Stomach smooth muscle (tissue), 2 donors: ENCODE results near the gene FADS3.

Source experiments
- H3K27ac ChIP-seq: one replicate; pipeline ENCODE4 v1.7.0; 2013; ENCODE audit warnings: mild to moderate bottlenecking, low read length, inconsistent platforms
- H3K27me3 ChIP-seq, 2 donors: one replicate each; pipeline ENCODE4 v1.7.0; 2013; ENCODE audit warnings: low read length in 2 of 2; ENCODE audit not compliant: insufficient read depth in 2 of 2, control insufficient read depth in 1 of 2
- H3K36me3 ChIP-seq, 2 donors: one replicate each; pipeline ENCODE4 v1.7.0; 2013; ENCODE audit warnings: low read length in 2 of 2; ENCODE audit not compliant: control insufficient read depth in 2 of 2, insufficient read depth in 2 of 2
- H3K4me1 ChIP-seq: one replicate; pipeline ENCODE4 v1.7.0; 2013; ENCODE audit warnings: low read length; ENCODE audit not compliant: control insufficient read depth, insufficient read depth
- H3K4me3 ChIP-seq, 2 donors: one replicate each; pipeline ENCODE4 v1.7.0; 2013; ENCODE audit warnings: low read length in 2 of 2
- H3K9ac ChIP-seq, 2 donors: one replicate each; pipeline ENCODE4 v1.7.0; 2013; ENCODE audit warnings: low read length in 2 of 2, mild to moderate bottlenecking in 1 of 2
- H3K9me3 ChIP-seq, 2 donors: one replicate each; pipeline ENCODE4 v1.7.0; 2013; ENCODE audit warnings: low read length in 2 of 2; ENCODE audit not compliant: control insufficient read depth in 2 of 2
- donor health status: healthy.
- donor health status: Pancreatic carcinoma.

Gene FADS3

DNA sequence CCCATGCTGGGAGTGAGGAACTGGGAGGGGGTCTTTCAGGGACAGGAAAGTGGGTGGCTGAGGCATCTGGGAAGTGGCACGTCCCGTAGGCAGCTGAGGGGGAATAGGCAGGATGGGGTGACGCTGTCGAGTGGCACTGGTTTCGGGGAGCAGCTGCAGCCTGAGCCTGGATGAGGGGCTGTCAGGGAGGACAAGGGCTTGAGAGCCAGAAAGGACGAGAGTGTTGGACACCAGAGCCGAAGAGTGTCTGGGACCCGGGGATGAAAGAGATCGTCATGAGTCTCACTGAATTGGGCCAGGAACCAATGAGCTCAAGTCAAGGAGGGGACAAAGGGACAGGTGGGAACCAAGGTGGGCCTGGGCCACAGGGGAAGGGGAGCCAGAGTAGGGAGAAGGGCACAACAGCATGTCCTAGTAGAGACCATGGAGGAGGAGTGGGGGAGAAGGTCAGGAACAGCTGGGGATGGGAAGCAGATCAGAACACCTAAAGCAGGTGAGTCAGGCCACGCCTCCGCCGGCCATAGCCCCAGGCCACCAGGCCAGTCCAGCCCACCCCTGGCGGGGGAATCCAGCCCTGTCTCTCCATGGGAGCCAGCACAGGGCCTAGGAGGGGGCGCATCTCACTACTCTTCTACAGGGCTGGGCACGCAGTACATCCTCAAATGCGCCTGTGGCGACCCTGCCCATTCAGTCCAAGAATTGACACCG is 21.8 kb upstream of the FADS3 start:
- Histone ChIP-seq H3K27me3 (no peaks in the 10 kb centered on the region), H3K4me1 (peaks cover 37% of the 10 kb centered on the region), H3K4me3 (no peak overlapping the region), H3K9me3 (no peaks in the 10 kb centered on the region), H3K27ac (no peak overlapping the region), H3K36me3 (no peaks in the 10 kb centered on the region), H3K9ac (no peak overlapping the region)

DNA sequence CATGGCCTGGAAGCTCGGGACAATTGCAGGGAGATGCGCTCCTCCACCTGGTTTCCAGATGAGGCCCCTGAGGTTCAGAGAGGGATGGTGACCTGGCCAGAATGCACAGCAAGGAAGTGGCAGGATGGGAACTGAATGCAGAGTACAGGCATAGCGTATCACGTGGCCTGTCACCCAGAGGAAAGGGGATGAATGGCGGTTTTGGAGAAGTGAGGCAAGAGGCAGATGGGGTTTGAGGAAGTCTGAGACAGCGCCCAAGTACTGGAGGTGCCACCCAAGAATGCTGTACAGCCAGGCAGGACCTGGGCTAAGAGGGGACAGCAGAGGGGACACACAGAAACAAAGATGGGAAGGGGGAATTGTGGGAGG is 21.2 kb upstream of the FADS3 start:
- Histone ChIP-seq H3K27ac (no peak overlapping the region), H3K4me3 (no peak overlapping the region), H3K9me3 (no peaks in the 10 kb centered on the region), H3K9ac (no peak overlapping the region), H3K27me3 (no peaks in the 10 kb centered on the region), H3K4me1 (peaks cover 33% of the 10 kb centered on the region), H3K36me3 (no peaks in the 10 kb centered on the region)

DNA sequence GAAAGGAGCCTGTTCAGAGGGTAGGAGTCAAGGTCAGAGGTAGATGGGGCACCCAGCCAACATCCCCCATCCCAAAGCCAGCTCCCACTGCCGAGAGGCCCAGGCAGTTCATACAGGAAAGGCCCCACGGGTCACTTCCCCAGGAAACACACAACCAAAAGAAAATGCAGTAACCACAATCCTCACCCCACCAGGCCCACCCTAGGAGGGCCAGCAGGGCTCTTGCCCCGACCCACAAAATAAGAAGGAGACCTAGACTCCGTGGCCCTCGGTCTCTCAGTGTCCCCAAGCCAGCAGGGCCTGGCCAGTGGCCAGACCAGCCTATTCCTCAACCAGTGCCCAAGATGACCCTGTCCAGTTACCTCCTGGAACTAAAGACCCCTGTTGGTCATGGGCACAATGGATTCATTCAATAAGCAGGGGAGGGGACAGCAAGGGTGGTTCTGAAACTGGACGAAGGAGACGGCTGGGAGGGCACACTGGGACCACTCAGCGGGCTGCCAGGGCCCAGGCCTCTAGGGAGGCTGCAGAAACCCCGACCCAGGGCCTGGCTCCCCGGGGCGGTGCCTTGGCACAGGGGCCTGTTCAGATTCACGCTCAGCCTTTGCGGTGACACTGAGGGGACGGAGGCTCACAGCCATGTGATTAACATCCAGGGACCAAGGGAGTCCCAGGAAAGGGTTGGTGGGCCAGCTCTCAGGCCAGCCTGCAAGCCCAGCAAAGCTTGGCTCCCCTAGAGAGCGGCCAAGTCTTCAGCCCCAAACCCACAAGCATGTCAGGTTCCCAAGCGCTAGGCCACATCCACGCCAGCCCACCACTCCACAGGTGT is 20.6 kb upstream of the FADS3 start:
- peaks cover 0 to under 1% of the 10 kb centered on the region in 2 donors for H3K36me3 ChIP-seq
- H3K4me1 ChIP-seq: peaks cover 32% of the 10 kb centered on the region
- no peaks in the 10 kb centered on the region for H3K9me3 ChIP-seq
- H3K27ac ChIP-seq: peak overlapping the region; percentile 18
- no peaks in the 10 kb centered on the region for H3K27me3 ChIP-seq
- no peak overlapping the region for H3K9ac ChIP-seq
- no peak overlapping the region for H3K4me3 ChIP-seq

DNA sequence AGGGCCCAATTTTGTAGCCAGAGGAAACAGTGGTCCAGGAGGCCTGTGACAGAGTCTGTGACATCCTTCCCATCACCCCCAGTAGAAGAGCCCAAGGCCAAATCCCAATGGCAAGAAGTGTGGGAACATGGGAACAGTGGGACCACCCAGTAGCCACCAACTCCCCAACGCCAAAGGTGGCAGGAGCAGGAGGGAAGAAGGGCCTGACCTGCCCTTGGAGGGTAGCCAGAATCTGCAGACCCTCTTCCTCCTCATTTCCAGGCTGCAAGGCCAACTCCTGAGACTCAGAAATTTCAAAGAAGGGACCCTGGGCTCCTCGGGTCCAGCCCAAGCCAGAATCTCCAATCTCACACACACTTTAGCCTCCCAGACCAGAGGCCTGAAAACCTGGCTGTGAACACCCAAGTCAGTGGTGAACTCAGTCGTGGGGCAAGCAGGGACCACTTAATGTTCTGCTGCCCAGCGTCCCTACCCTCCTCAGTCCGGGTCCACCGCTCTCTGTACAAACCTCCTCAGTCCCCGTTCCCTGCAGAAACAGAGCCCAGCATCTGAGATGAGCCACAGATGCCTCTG is 19.9 kb upstream of the FADS3 start:
- H3K9ac ChIP-seq: no peak overlapping the region
- peaks cover 4 to 5% of the 10 kb centered on the region in 2 donors for H3K36me3 ChIP-seq
- peaks cover 32% of the 10 kb centered on the region for H3K4me1 ChIP-seq
- H3K4me3 ChIP-seq: no peak overlapping the region
- no peaks in the 10 kb centered on the region for H3K9me3 ChIP-seq
- H3K27me3 ChIP-seq: no peaks in the 10 kb centered on the region
- H3K27ac ChIP-seq: no peak overlapping the region

DNA sequence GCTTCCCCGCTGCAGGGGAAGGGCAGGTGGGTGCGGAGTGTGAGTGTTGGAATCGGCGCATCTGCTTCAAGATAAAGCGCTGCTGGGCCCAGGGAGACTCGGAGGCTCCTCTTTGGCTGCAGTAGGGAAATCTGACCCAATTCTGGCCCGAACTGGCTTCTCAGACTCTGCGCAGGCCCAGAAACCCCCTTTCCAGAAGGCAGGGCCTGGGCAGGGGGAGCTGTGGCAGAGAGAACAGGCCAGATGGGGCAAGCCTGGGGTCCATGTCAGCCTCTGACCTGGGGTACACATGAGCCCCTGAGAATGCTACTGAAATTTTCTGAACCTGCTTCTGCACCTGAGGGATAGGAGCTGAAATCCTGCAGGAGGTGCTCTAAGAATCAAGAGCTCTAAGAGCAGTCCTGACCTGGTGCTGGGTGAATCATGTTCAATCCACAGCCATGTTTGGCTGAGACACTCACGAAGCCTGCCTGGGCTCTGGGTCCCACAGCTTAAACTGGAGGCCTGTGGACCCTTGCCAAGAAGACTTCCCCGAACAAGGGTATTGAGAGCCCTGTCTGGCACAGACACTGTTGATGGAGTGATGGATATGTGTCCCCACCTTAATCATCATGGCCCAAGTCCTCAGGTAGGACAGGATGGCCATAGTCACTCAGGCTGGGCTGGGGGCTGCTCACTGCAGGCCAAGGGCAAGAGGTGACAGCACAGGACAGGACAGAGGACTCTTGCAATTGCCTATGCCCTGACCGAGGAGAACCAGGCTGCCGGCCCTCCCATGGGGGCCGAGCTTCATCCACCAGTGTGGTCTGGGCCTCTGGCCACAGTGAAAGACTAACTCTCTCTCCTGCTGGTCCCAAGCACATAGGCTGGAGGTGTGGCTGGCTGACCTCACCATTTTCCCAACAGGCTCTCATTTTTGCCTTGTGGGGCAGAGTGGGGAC is 19.1 kb upstream of the FADS3 start:
- H3K27ac ChIP-seq: no peak overlapping the region
- no peak overlapping the region for H3K9ac ChIP-seq
- no peak overlapping the region for H3K4me3 ChIP-seq
- H3K4me1 ChIP-seq: peaks cover 32% of the 10 kb centered on the region
- H3K27me3 ChIP-seq: no peaks in the 10 kb centered on the region
- H3K9me3 ChIP-seq: no peaks in the 10 kb centered on the region
- peaks cover 4 to 8% of the 10 kb centered on the region in 2 donors for H3K36me3 ChIP-seq

DNA sequence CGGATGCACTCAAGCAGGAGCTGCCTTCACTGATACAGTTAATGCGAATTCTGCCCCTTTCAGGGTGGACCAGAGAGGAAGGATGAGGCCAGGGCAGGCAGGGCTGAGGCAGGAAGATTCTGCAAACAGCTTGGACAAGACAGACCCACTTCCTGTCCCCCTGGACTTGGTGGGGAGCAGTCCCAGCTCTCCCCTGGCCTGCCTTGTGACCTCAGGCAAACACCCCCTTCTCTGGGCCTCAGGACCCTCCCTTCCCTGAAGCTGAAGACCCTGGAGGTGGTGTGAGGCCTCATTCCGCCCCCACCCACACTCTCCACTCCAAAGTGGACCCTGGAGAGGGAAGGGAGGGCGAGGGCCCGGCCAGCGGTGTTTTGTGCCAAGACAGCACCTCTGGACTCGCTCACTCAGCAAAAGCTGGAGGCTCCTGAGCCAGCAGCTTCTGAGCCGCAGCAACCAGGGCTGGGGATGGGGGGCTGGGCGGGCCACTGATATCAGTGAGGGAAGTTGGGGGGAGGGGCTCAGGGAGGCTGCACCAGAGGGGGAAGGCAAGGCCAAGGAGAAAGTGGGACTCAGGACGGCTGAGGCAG is 17.5 kb upstream of the FADS3 start:
- Histone ChIP-seq H3K4me3 (no peak overlapping the region), H3K9ac (no peak overlapping the region), H3K27ac (no peak overlapping the region), H3K36me3 (peaks cover 4 to 8% of the 10 kb centered on the region in 2 donors), H3K4me1 (peaks cover 28% of the 10 kb centered on the region), H3K9me3 (no peaks in the 10 kb centered on the region), H3K27me3 (no peaks in the 10 kb centered on the region)

DNA sequence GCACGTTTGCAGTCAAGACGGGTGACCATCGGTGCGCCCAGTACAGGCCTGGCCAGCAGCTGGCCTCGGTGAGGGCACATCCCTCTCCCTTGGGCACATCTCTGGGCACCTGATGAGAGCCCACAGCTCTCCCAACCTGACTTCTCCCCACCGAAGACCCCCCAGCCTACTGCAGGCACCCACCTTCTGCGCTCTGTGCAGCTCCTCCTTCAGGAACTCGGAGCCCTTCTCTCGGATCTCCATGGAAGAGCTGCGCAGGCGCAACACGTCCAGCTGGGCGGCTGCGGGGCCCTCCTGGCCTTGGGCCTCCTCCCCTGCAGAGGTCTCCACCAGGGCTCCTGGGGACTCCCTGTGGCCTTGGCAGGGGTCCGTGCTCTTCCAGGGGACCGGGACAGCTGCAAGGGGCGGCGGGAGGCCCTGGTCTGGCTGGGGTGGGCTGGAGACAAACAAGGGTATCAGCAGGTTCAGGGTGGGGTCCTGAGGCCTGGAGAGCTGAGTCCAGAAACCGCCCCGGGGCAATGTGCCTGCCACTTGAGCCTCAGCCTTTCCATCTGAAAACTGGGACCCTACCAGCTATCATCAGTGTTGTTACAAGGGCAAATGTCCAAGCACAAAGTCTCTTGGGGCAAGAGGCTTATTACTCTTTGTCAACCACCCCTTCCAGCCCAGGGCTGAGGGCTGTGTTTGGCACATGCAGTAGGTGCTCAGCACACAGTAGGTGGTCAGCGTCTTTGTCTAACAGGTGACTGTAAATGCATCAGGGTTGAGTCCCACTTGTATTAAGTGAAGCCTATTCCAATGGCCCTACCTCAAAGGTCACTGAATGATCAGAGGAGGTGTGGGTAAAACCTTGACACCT is 16.8 kb upstream of the FADS3 start:
- Histone ChIP-seq H3K4me1 (peaks cover 26% of the 10 kb centered on the region), H3K4me3 (no peak overlapping the region), H3K9ac (no peak overlapping the region), H3K27me3 (no peaks in the 10 kb centered on the region), H3K9me3 (no peaks in the 10 kb centered on the region), H3K27ac (no peak overlapping the region), H3K36me3 (peaks cover 4 to 8% of the 10 kb centered on the region in 2 donors)

DNA sequence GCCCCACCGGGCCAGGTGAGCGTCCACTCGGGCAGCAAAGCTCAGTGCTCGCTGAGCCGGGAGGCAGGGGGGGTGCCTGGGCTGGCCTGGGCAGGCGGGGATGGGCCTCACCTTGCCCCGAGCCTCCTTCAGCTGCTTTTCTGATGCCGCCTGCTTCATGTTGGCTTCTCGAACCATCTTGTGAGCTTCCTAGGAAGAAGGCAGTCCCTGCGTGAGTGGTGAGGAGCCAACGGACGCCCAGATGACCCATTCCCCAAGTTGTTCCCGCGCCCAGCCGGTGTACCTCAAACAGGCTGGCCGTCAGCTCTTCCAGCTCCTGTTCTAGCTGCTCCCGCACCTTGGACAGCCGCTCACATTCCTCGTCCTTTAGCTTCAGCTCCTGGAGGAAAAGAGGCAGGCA is 15.9 kb upstream of the FADS3 start:
- Histone ChIP-seq H3K4me1 (peaks cover 22% of the 10 kb centered on the region), H3K9me3 (no peaks in the 10 kb centered on the region), H3K4me3 (no peak overlapping the region), H3K27ac (no peak overlapping the region), H3K27me3 (no peaks in the 10 kb centered on the region), H3K36me3 (peaks cover 4 to 8% of the 10 kb centered on the region in 2 donors), H3K9ac (no peak overlapping the region)

DNA sequence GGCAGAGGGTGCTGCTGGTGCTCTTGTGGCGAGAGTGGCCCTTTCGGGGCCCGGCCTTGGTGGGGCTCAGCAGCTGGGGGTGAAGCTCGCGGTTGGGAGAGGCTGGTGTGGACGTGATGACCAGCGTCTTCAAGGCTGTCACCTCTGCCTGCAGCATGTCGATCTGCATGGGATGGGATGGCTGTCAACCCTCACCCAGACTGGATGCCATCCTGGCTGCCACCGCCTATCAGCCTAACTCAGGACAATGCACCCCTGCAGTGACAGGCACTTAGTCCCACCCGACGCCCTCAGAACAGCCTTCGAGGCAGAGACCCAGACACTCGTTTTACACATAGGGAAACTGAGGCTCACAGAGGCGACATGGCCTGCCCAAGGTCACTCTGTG is 15.2 kb upstream of the FADS3 start:
- Histone ChIP-seq H3K4me1 (peaks cover 16% of the 10 kb centered on the region), H3K27ac (no peak overlapping the region), H3K36me3 (peaks cover 4 to 8% of the 10 kb centered on the region in 2 donors), H3K9ac (no peak overlapping the region), H3K4me3 (no peak overlapping the region), H3K9me3 (no peaks in the 10 kb centered on the region), H3K27me3 (no peaks in the 10 kb centered on the region)
